Right lobe of liver (tissue), 4 donors: ENCODE results near the gene TMEM238L.

Experiments used
- CTCF ChIP-seq, 4 donors: fragments of 200-600 bp in 3 of 4; fragments of 450-650 bp in 1 of 4; IDR thresholded peaks; one replicate each; pipeline versions ENCODE4 v1.5.1 to v1.8.0; 2016 to 2022; ENCODE audit warnings: antibody characterized with exemption in 4 of 4, mild to moderate bottlenecking in 2 of 4
- POLR2A ChIP-seq: fragments of 450-650 bp; IDR thresholded peaks from one replicate; pipeline ENCODE4 v1.6.1; 2017; ENCODE audit warnings: antibody characterized with exemption, mild to moderate bottlenecking
- donor health status: DM: no; HTN: no; CAD: no.
- donor health status: DM: no; HTN: no; CAD: no.
- donor health status: DM: no; HTN: yes; CAD: no.

- TF ChIP-seq CTCF (IDR thresholded peaks at IDR 0.05): no peak
- no peak for TF ChIP-seq POLR2A
Observed at GRCh38 chr17:10768750-10769251, 35.1 kb downstream of the TMEM238L start.
